SK-N-SH (cell line): Measurements from ENCODE around the gene WDR64. TPM values are rescaled to one million over a fixed set of nuclear protein-coding genes. Genes with fewer than 3 reads are reported as not detected.

Experiments
- CTCF ChIA-PET: fragments of 300-600, 350-600 bp; formaldehyde crosslinking; extraction: SDS; loops from one replicate; lab custom pipeline; 2021; lab: Yijun Ruan, JAX
- POLR2A ChIA-PET: fragments of 350-600 bp; sonication (Branson Sonifier 250); formaldehyde crosslinking; extraction: SDS; loops from one replicate; lab custom pipeline; 2020; ENCODE audit warnings: antibody characterized with exemption, inconsistent platforms; lab: Yijun Ruan, JAX
- DNase-seq: peaks from one replicate; pipeline ENCODE4 v3.0.0; 2012
- H2AFZ ChIP-seq: fragments of 200-600 bp; sonication (generic); 2 replicates; pipeline ENCODE4 v1.8.1; 2016; ENCODE audit warnings: antibody characterized with exemption, mild to moderate bottlenecking, low read depth
- H3F3A ChIP-seq: fragments of 200-600 bp; sonication (generic); replicated peaks from 2 replicates; pipeline ENCODE3; 2016; ENCODE audit warnings: antibody characterized with exemption, mild to moderate bottlenecking; ENCODE audit not compliant: insufficient read depth
- H3K27ac ChIP-seq, 2 experiments: fragments of 200-500 bp in 1 of 2; fragments of 200-600 bp in 1 of 2; sonication (Bioruptor generic) in 1 of 2; sonication (generic), shearing (Covaris generic) in 1 of 2; 2 replicates each; pipeline versions ENCODE4 v1.5.1 to v1.6.1; 2014 to 2016; ENCODE audit warnings: low read depth in 2 of 2, inconsistent platforms in 1 of 2, low read length in 1 of 2, mild to moderate bottlenecking in 1 of 2, mixed read lengths in 1 of 2
- H3K27me3 ChIP-seq: fragments of 200-600 bp; sonication (generic), shearing (Covaris generic); 2 replicates; pipeline ENCODE4 v1.6.1; 2016; ENCODE audit warnings: mixed run types; ENCODE audit not compliant: insufficient read depth
- H3K36me3 ChIP-seq, 2 experiments: fragments of 200-500 bp in 1 of 2; fragments of 200-600 bp in 1 of 2; sonication (Bioruptor generic) in 1 of 2; sonication (generic) in 1 of 2; replicated peaks in 1 of 2; 2 replicates each; pipeline versions ENCODE3 to v1.5.1; 2014 to 2016; ENCODE audit warnings: low read length in 1 of 2, mild to moderate bottlenecking in 1 of 2; ENCODE audit not compliant: insufficient read depth in 2 of 2, control insufficient read depth in 1 of 2
- H3K4me1 ChIP-seq, 2 experiments: fragments of 200-500 bp in 1 of 2; fragments of 200-600 bp in 1 of 2; sonication (Bioruptor generic) in 1 of 2; sonication (generic), shearing (Covaris generic) in 1 of 2; 2 replicates each; pipeline versions ENCODE4 v1.5.1 to v1.6.1; 2014 to 2016; ENCODE audit warnings: low read depth in 1 of 2, low read length in 1 of 2, mixed run types in 1 of 2; ENCODE audit not compliant: insufficient read depth in 2 of 2, control insufficient read depth in 1 of 2
- H3K4me2 ChIP-seq: fragments of 200-600 bp; sonication (generic), shearing (Covaris generic); 2 replicates; pipeline ENCODE4 v1.6.1; 2017; ENCODE audit warnings: mixed run types
- H3K4me3 ChIP-seq, 2 experiments: fragments of 200-500 bp in 1 of 2; fragments of 200-600 bp in 1 of 2; sonication (Bioruptor generic) in 1 of 2; sonication (generic), shearing (Covaris generic) in 1 of 2; 2 replicates each; pipeline versions ENCODE4 v1.5.1 to v1.8.1; 2014 to 2016; ENCODE audit warnings: low read depth in 2 of 2, inconsistent platforms in 1 of 2, low read length in 1 of 2, mild to moderate bottlenecking in 1 of 2, mixed read lengths in 1 of 2, moderate library complexity in 1 of 2
- H3K79me2 ChIP-seq: fragments of 200-600 bp; sonication (generic); 2 replicates; pipeline ENCODE4 v1.8.1; 2017; ENCODE audit warnings: mild to moderate bottlenecking; ENCODE audit not compliant: insufficient read depth
- H3K9ac ChIP-seq: fragments of 200-600 bp; sonication (generic); 2 replicates; pipeline ENCODE4 v1.6.1; 2017; ENCODE audit warnings: mixed run types
- H3K9me2 ChIP-seq: fragments of 200-600 bp; sonication (generic); 2 replicates; pipeline ENCODE4 v1.6.1; 2017; ENCODE audit warnings: mixed run types
- H3K9me3 ChIP-seq: fragments of 200-600 bp; sonication (generic); 2 replicates; pipeline ENCODE4 v1.6.1; 2017; ENCODE audit warnings: mixed run types, mild to moderate bottlenecking, moderate library complexity
- H4K20me1 ChIP-seq: fragments of 200-600 bp; sonication (generic); 2 replicates; pipeline ENCODE4 v1.6.1; 2017; ENCODE audit warnings: mild to moderate bottlenecking, mixed run types; ENCODE audit not compliant: insufficient read depth
- FOSL2 ChIP-seq: IDR thresholded peaks from 2 replicates; pipeline ENCODE4 v1.4.0; 2012; ENCODE audit warnings: low read depth, mild to moderate bottlenecking, moderate library complexity, borderline replicate concordance
- FOXJ3 ChIP-seq: sonication (generic); formaldehyde crosslinking; IDR thresholded peaks from 2 replicates; pipeline ENCODE4 v1.5.1; 2020; ENCODE audit warnings: mild to moderate bottlenecking, missing genetic modification reagents
- FOXM1 ChIP-seq: IDR thresholded peaks from 2 replicates; pipeline ENCODE4 v1.4.0; 2012; ENCODE audit warnings: low read depth, mild to moderate bottlenecking
- MXI1 ChIP-seq: IDR thresholded peaks from 2 replicates; pipeline ENCODE4 v1.6.1; 2012; ENCODE audit warnings: mild to moderate bottlenecking, low read depth, low read length, improper control_type of control experiment
- NRF1 ChIP-seq: IDR thresholded peaks from 2 replicates; pipeline ENCODE4 v1.6.1; 2012; ENCODE audit warnings: low read depth, mild to moderate bottlenecking, low read length
- RFX5 ChIP-seq: IDR thresholded peaks from 2 replicates; pipeline ENCODE4 v1.6.1; 2012; ENCODE audit warnings: mild to moderate bottlenecking, improper control_type of control experiment, low read length
- RXRA ChIP-seq: IDR thresholded peaks from 2 replicates; pipeline ENCODE4 v1.4.0; 2012; ENCODE audit warnings: low read depth, mild to moderate bottlenecking, borderline replicate concordance
- TAF1 ChIP-seq: IDR thresholded peaks from 2 replicates; pipeline ENCODE4 v1.6.1; 2012; ENCODE audit warnings: low read depth, mild to moderate bottlenecking, low read length, moderate library complexity, borderline replicate concordance
- TCF12 ChIP-seq: IDR thresholded peaks from 2 replicates; pipeline ENCODE4 v1.4.0; 2012
- WGBS: methylation state at CpG from one replicate; pipeline ENCODE4 v1.1.6; 2017; ENCODE audit warnings: low lambda C conversion rate; 5-methylcytosine and 5-hydroxymethylcytosine counted together
- polyA plus RNA-seq, 3 experiments: library from polyadenylated mRNA; depleted of rRNA; stranded (reverse); fragments of >200 nt; gene quantifications; 2 replicates each; pipeline ENCODE4 v1.2.3, GENCODE V29; 2012
- TF ChIP-seq, protein P1 (sequence below): IDR thresholded peaks from 2 replicates; pipeline ENCODE4 v1.6.1; 2012; ENCODE audit warnings: mild to moderate bottlenecking, low read depth, low read length, moderate library complexity
- TF ChIP-seq, protein P2 (sequence below): IDR thresholded peaks from 2 replicates; pipeline ENCODE4 v1.4.0; 2012; ENCODE audit warnings: low read depth
- TF ChIP-seq, protein P3 (sequence below): IDR thresholded peaks from 2 replicates; pipeline ENCODE4 v1.4.0; 2012; ENCODE audit warnings: low read depth, borderline replicate concordance
- TF ChIP-seq, protein P4 (sequence below): fragments of 150-350 bp; IDR thresholded peaks from 2 replicates; pipeline ENCODE4 v1.6.1; 2017; ENCODE audit warnings: antibody characterized with exemption, low read length, low read depth, borderline replicate concordance

The WDR64 gene
- polyA plus RNA-seq (2012; rRNA removed): not detected in 2 replicates
- not detected in 2 replicates for polyA plus RNA-seq (2012; cell fraction: cytosol; rRNA removed)
- not detected in 2 replicates for polyA plus RNA-seq (2012; cell fraction: nucleus; rRNA removed)

DNA sequence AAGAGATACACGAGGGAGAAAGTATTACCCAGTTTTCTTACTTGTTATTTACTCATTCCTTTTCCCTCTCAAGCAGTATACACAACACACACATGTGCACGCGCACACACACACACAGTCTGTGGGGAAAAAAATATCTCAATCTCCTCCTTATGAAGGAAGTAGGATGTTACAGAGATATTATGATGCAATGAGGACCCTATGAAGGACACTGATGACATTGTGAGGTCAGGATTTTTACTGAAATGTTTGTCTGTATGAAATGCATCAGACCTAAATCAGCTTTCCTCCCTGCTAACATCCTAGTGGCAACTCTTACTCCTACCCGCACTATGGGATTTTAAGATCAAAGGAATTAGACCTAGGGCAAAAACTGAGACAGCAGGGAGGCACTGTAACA, at the start of gene WDR64:
Gene WDR64, plus strand, starts transcription at position 270 of the 400 bp plus-strand sequence. CDS start 204 bp downstream, outside the sequence.
- 74% methylated on average over 4 of the region's 4 CpGs for WGBS
- no peaks in the 10 kb centered on the region for H3K36me3 ChIP-seq
- H3K9me2 ChIP-seq: no peaks in the 10 kb centered on the region
- ChIA-PET CTCF (no interaction called here), POLR2A (no interaction called here)
- H2AFZ ChIP-seq: no peak within 1 kb of the TSS
- no peak for DNase-seq
- no peaks in the 10 kb centered on the region for H3K27me3 ChIP-seq
- no peak within 1 kb of the TSS for H3K9ac ChIP-seq
- no peaks in the 10 kb centered on the region for H3K79me2 ChIP-seq
- no peak within 1 kb of the TSS for H3K4me3 ChIP-seq
- H3K9me3 ChIP-seq: no peaks in the 10 kb centered on the region
- H3K4me2 ChIP-seq: no peak within 1 kb of the TSS
- no peaks in the 10 kb centered on the region for H3K4me1 ChIP-seq
- H3K27ac ChIP-seq: no peak within 1 kb of the TSS
- TF ChIP-seq FOSL2 (no peak), FOXJ3 (CRISPR knock-in tag) (no peak), RFX5 (no peak), TAF1 (no peak), RXRA (no peak), TCF12 (no peak), NRF1 (no peak), MXI1 (no peak), FOXM1 (no peak)
- TF ChIP-seq, protein P1, sequence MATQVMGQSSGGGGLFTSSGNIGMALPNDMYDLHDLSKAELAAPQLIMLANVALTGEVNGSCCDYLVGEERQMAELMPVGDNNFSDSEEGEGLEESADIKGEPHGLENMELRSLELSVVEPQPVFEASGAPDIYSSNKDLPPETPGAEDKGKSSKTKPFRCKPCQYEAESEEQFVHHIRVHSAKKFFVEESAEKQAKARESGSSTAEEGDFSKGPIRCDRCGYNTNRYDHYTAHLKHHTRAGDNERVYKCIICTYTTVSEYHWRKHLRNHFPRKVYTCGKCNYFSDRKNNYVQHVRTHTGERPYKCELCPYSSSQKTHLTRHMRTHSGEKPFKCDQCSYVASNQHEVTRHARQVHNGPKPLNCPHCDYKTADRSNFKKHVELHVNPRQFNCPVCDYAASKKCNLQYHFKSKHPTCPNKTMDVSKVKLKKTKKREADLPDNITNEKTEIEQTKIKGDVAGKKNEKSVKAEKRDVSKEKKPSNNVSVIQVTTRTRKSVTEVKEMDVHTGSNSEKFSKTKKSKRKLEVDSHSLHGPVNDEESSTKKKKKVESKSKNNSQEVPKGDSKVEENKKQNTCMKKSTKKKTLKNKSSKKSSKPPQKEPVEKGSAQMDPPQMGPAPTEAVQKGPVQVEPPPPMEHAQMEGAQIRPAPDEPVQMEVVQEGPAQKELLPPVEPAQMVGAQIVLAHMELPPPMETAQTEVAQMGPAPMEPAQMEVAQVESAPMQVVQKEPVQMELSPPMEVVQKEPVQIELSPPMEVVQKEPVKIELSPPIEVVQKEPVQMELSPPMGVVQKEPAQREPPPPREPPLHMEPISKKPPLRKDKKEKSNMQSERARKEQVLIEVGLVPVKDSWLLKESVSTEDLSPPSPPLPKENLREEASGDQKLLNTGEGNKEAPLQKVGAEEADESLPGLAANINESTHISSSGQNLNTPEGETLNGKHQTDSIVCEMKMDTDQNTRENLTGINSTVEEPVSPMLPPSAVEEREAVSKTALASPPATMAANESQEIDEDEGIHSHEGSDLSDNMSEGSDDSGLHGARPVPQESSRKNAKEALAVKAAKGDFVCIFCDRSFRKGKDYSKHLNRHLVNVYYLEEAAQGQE: no peak
- TF ChIP-seq, protein P2, sequence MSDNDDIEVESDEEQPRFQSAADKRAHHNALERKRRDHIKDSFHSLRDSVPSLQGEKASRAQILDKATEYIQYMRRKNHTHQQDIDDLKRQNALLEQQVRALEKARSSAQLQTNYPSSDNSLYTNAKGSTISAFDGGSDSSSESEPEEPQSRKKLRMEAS: no peak
- TF ChIP-seq, protein P3, sequence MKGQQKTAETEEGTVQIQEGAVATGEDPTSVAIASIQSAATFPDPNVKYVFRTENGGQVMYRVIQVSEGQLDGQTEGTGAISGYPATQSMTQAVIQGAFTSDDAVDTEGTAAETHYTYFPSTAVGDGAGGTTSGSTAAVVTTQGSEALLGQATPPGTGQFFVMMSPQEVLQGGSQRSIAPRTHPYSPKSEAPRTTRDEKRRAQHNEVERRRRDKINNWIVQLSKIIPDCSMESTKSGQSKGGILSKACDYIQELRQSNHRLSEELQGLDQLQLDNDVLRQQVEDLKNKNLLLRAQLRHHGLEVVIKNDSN: no peak
- TF ChIP-seq, protein P4, sequence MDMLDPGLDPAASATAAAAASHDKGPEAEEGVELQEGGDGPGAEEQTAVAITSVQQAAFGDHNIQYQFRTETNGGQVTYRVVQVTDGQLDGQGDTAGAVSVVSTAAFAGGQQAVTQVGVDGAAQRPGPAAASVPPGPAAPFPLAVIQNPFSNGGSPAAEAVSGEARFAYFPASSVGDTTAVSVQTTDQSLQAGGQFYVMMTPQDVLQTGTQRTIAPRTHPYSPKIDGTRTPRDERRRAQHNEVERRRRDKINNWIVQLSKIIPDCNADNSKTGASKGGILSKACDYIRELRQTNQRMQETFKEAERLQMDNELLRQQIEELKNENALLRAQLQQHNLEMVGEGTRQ: no peak
- H3F3A ChIP-seq: no peaks in the 10 kb centered on the region
- H4K20me1 ChIP-seq: no peaks in the 10 kb centered on the region
